ENCODE data around the gene ITGA2B.
"Not testable (repeated sequence)": the region's sequence is repeated elsewhere in the genome, so short reads cannot be mapped to it uniquely, and the experiment has no call there.

Gene ITGA2B

DNA sequence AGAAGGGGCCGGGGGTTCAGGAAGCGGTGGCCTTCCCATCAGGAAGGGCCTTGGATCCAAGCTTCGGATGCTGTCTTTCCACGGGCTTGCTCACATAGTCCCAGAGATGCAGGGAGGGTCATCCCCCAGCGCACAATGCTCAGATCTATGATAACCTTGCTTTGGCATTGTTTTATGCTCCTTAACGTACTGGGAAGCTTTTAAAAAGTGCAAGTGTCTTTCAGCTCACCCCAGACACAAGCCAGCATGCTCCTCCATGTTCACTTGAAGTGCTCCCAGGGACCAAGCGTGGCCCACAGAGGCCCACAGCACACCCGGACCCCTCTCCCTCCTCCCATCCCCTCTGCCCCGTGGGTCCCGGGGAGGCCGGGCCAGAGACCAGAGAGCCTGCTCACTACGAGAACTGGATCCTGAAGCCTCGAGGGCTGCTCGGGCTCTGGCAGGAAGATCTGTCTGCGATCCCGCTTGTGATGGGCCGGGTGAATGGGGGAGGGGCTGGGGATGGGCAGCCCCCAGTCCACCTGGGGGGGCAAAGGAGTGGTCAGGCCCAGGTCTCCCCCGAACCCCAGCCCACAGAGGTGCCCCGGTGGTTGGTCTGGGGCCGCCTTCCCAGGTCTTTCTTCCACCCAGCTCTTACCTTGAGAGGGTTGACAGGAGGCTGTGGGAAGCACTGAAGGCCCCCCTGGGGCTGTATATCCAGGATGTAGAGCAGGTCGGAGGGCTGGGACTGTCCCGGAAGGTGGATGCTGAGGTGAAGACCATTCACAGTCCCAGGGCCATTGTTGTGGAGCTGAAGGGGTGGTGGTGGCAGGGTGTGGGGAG is 14.0 kb downstream of the ITGA2B start:
- peak; percentile 15; the same call in 2 of the 3 replicates for ATAC-seq
- TF ChIP-seq ESRRG (CRISPR knock-in tag; IDR thresholded peaks at IDR 0.05) (no peak), BACH2 (CRISPR knock-in tag; IDR thresholded peaks at IDR 0.05; ENCODE audit: borderline replicate concordance) (no peak), ZC3H10 (CRISPR knock-in tag; IDR thresholded peaks at IDR 0.05) (no peak)

DNA sequence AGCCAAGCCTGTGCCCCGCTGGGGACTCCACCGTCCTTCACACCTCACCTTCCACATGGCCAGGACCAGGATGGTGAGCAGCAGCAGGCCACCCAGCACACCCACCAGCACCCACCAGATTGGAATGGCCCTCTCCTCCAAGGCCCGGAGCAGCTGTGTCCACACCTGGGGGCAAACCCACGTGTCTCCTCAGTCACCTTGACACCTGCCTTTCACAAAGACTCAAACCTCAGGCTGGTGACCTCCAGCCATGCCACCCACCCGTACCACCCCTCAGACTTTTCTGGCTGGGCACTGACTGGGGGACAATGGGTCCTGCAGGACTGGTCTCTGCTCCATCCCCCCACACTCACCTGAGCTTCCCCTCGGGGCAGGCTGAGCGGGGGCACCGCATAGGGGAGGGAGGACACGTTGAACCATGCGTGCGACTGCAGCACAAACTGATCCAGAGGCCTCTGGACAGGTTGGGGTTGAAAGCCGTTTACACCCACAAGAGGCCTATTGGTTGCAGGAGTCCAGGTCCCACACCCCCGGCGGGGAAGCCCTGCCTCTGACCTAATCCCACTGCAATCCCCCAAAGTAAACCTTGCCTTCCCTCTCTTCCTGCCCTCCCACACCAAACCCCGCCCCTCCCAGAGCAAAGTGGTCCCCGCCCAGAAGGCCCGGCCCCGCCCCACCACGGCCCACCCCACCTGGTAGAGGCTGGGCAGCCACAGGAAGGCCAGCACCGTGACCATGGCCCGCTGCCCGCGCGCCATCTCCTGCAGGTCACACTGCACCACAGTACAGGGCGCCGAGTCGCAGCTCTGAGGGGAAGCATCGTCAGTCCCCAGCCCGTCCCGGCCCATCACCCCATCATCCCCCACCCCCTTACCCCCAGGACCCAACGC is 14.9 kb downstream of the ITGA2B start:
- no peak for TF ChIP-seq ZFP30 (CRISPR knock-in tag; IDR thresholded peaks at IDR 0.05)
- TF ChIP-seq ZC3H10 (CRISPR knock-in tag; IDR thresholded peaks at IDR 0.05): no peak
- TF ChIP-seq, protein P1, sequence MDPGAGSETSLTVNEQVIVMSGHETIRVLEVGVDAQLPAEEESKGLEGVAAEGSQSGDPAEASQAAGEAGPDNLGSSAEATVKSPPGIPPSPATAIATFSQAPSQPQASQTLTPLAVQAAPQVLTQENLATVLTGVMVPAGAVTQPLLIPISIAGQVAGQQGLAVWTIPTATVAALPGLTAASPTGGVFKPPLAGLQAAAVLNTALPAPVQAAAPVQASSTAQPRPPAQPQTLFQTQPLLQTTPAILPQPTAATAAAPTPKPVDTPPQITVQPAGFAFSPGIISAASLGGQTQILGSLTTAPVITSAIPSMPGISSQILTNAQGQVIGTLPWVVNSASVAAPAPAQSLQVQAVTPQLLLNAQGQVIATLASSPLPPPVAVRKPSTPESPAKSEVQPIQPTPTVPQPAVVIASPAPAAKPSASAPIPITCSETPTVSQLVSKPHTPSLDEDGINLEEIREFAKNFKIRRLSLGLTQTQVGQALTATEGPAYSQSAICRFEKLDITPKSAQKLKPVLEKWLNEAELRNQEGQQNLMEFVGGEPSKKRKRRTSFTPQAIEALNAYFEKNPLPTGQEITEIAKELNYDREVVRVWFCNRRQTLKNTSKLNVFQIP (CRISPR knock-in tag; IDR thresholded peaks at IDR 0.05; ENCODE audit: borderline replicate concordance, low read depth): no peak
- no peak for TF ChIP-seq CSDC2 (CRISPR knock-in tag; IDR thresholded peaks at IDR 0.05)
- no peak for TF ChIP-seq BACH2 (CRISPR knock-in tag; IDR thresholded peaks at IDR 0.05; ENCODE audit: borderline replicate concordance)
- TF ChIP-seq ZNF8 (CRISPR knock-in tag; IDR thresholded peaks at IDR 0.05): no peak
- TF ChIP-seq, protein P2, sequence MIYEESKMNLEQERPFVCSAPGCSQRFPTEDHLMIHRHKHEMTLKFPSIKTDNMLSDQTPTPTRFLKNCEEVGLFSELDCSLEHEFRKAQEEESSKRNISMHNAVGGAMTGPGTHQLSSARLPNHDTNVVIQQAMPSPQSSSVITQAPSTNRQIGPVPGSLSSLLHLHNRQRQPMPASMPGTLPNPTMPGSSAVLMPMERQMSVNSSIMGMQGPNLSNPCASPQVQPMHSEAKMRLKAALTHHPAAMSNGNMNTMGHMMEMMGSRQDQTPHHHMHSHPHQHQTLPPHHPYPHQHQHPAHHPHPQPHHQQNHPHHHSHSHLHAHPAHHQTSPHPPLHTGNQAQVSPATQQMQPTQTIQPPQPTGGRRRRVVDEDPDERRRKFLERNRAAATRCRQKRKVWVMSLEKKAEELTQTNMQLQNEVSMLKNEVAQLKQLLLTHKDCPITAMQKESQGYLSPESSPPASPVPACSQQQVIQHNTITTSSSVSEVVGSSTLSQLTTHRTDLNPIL (CRISPR knock-in tag; IDR thresholded peaks at IDR 0.05; ENCODE audit: low read depth): no peak
- no peak for TF ChIP-seq TSHZ2 (CRISPR knock-in tag; IDR thresholded peaks at IDR 0.05)
- TF ChIP-seq RARB (CRISPR knock-in tag; IDR thresholded peaks at IDR 0.05): no peak
- TF ChIP-seq, protein P3, sequence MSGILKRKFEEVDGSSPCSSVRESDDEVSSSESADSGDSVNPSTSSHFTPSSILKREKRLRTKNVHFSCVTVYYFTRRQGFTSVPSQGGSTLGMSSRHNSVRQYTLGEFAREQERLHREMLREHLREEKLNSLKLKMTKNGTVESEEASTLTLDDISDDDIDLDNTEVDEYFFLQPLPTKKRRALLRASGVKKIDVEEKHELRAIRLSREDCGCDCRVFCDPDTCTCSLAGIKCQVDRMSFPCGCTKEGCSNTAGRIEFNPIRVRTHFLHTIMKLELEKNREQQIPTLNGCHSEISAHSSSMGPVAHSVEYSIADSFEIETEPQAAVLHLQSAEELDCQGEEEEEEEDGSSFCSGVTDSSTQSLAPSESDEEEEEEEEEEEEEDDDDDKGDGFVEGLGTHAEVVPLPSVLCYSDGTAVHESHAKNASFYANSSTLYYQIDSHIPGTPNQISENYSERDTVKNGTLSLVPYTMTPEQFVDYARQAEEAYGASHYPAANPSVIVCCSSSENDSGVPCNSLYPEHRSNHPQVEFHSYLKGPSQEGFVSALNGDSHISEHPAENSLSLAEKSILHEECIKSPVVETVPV (CRISPR knock-in tag; IDR thresholded peaks at IDR 0.05): no peak
- TF ChIP-seq ARNTL (CRISPR knock-in tag; IDR thresholded peaks at IDR 0.05; ENCODE audit: borderline replicate concordance, low read depth): no peak
- TF ChIP-seq ISL1 (CRISPR knock-in tag; IDR thresholded peaks at IDR 0.05): no peak

GRCh38 chr17:44372036-44372435 is 17.4 kb downstream of the ITGA2B start:
- ATAC-seq: no peak
- TF ChIP-seq TSHZ2 (CRISPR knock-in tag; IDR thresholded peaks at IDR 0.05): no peak
- no peak for TF ChIP-seq PATZ1 (CRISPR knock-in tag; IDR thresholded peaks at IDR 0.05; ENCODE audit: borderline replicate concordance)
- no peak for TF ChIP-seq SNAI2 (CRISPR knock-in tag; IDR thresholded peaks at IDR 0.05)
- no peak for TF ChIP-seq TCF4 (CRISPR knock-in tag; IDR thresholded peaks at IDR 0.05; ENCODE audit: borderline replicate concordance)
- no peak for TF ChIP-seq TOX (CRISPR knock-in tag; IDR thresholded peaks at IDR 0.05; ENCODE audit: borderline replicate concordance)
- no peak for TF ChIP-seq GLIS3 (CRISPR knock-in tag; IDR thresholded peaks at IDR 0.05)
- no peak for TF ChIP-seq ZFP3 (CRISPR knock-in tag; IDR thresholded peaks at IDR 0.05)
- no peak for TF ChIP-seq ZNF565 (CRISPR knock-in tag; conservative IDR thresholded peaks at IDR 0.05; ENCODE audit: low read depth)
- TF ChIP-seq CSDC2 (CRISPR knock-in tag; IDR thresholded peaks at IDR 0.05): no peak
- no peak for TF ChIP-seq BACH2 (CRISPR knock-in tag; IDR thresholded peaks at IDR 0.05; ENCODE audit: borderline replicate concordance)
- TF ChIP-seq RARB (CRISPR knock-in tag; IDR thresholded peaks at IDR 0.05): no peak
- TF ChIP-seq ISL1 (CRISPR knock-in tag; IDR thresholded peaks at IDR 0.05): no peak
- no peak for TF ChIP-seq ARNTL (CRISPR knock-in tag; IDR thresholded peaks at IDR 0.05; ENCODE audit: borderline replicate concordance, low read depth)
- no peak for TF ChIP-seq ZC3H10 (CRISPR knock-in tag; IDR thresholded peaks at IDR 0.05)

More for the DNA sequence above, 14.9 kb downstream of the ITGA2B start:
- ATAC-seq: no peak

DNA sequence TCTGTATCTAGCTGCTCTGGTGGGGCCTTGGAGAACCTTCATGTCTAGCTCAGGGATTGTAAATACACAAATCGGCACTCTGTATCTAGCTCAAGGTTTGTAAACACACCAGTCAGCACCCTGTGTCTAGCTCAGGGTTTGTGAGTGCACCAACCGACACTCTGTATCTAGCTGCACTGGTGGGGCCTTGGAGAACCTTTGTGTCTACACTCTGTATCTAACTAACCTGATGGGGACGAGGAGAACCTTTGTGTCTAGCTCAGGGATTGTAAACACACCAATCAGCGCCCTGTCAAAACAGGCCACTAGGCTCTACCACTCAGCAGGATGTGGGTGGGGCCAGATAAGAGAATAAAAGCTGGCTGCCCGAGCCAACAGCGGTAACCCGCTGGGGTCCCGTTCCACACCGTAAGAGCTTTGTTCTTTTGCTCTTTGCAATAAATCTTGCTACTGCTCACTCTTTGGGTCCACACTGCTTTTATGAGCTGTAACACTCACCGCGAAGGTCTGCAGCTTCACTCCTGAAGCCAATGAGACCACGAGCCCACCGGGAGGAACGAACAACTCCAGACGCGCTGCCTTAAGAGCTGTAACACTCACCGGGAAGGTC is 19.9 kb downstream of the ITGA2B start:
- not testable (repeated sequence) for ATAC-seq

All from SK-N-SH treated with all-trans-retinoic acid at 6 μM for 48 hours (cell line).